CD8-positive, alpha-beta memory T cell (primary cell): ENCODE measurements around the gene IQCK. TPM values are rescaled to one million over a fixed set of nuclear protein-coding genes. Genes with fewer than 3 reads are reported as not detected.

Experiments
- CTCF ChIA-PET: fragments of 350-600 bp; sonication (Branson Sonifier 250); formaldehyde crosslinking; loops from one replicate; lab custom pipeline; 2021; ENCODE audit warnings: antibody characterized with exemption; lab: Charles Lee
- POLR2A ChIA-PET: fragments of 350-600 bp; sonication (Branson Sonifier 250); formaldehyde crosslinking; loops from one replicate; lab custom pipeline; 2021; ENCODE audit warnings: antibody characterized with exemption; lab: Charles Lee
- DNase-seq, 5 donors: peaks; one replicate each; pipeline versions ENCODE4 v3.0.0 to v3.0.0-alpha.2; 2020 to 2022; ENCODE audit warnings: mixed read lengths in 1 of 5
- H3K27ac ChIP-seq: one replicate; pipeline ENCODE4 v1.7.0; 2013; ENCODE audit warnings: low read depth, mild to moderate bottlenecking, low read length, moderate library complexity
- H3K27me3 ChIP-seq: 2 replicates; pipeline ENCODE4 v1.7.0; 2013; ENCODE audit warnings: low read length, mild to moderate bottlenecking; ENCODE audit not compliant: insufficient read depth, poor library complexity, severe bottlenecking
- H3K36me3 ChIP-seq: 2 replicates; pipeline ENCODE4 v1.7.0; 2013; ENCODE audit warnings: mild to moderate bottlenecking, low read length, moderate library complexity; ENCODE audit not compliant: insufficient read depth
- H3K4me1 ChIP-seq: 2 replicates; pipeline ENCODE4 v1.7.0; 2013; ENCODE audit warnings: mild to moderate bottlenecking, low read length, moderate library complexity; ENCODE audit not compliant: insufficient read depth
- H3K4me3 ChIP-seq: 2 replicates; pipeline ENCODE4 v1.7.0; 2013; ENCODE audit warnings: mild to moderate bottlenecking, low read length
- H3K9me3 ChIP-seq: 2 replicates; pipeline ENCODE4 v1.7.0; 2013; ENCODE audit warnings: mild to moderate bottlenecking, low read length
- H3K27ac Mint-ChIP-seq, 8 donors: one replicate each; pipeline ENCODE4 v1.8.0; 2020 to 2021; ENCODE audit warnings: mixed read lengths in 8 of 8, mild to moderate bottlenecking in 6 of 8, inconsistent platforms in 3 of 8, moderate library complexity in 3 of 8
- H3K27me3 Mint-ChIP-seq, 2 donors: one replicate each; pipeline ENCODE4 v1.8.0; 2020 to 2021; ENCODE audit warnings: mixed read lengths in 2 of 2, mild to moderate bottlenecking in 1 of 2, moderate library complexity in 1 of 2
- H3K36me3 Mint-ChIP-seq, 3 donors: one replicate each; pipeline ENCODE4 v1.8.0; 2020 to 2021; ENCODE audit warnings: mixed read lengths in 3 of 3, inconsistent platforms in 1 of 3, mild to moderate bottlenecking in 1 of 3
- H3K4me1 Mint-ChIP-seq, 3 donors: one replicate each; pipeline ENCODE4 v1.8.0; 2020 to 2021; ENCODE audit warnings: mixed read lengths in 3 of 3, inconsistent platforms in 1 of 3, mild to moderate bottlenecking in 1 of 3
- H3K4me3 Mint-ChIP-seq, 7 donors: one replicate each; pipeline ENCODE4 v1.8.0; 2020 to 2021; ENCODE audit warnings: mixed read lengths in 7 of 7, mild to moderate bottlenecking in 6 of 7, moderate library complexity in 4 of 7, inconsistent platforms in 2 of 7
- H3K9me3 Mint-ChIP-seq, 5 donors: one replicate each; pipeline ENCODE4 v1.8.0; 2020 to 2022; ENCODE audit warnings: mixed read lengths in 5 of 5, mild to moderate bottlenecking in 3 of 5, moderate library complexity in 2 of 5, inconsistent platforms in 1 of 5
- polyA plus RNA-seq: library from polyadenylated mRNA; unstranded; fragments of 300-500 nt; fragmentation: Illumina TruSeq; gene quantifications from one replicate; pipeline ENCODE4 v1.2.3, GENCODE V29; 2021
- total RNA-seq, 2 experiments: library from RNA; stranded (reverse); gene quantifications; one replicate each; pipeline ENCODE4 v1.2.3, GENCODE V29; 2021

The IQCK gene
- total and polyA plus RNA-seq, 3 experiments from 2014 or later, result 1.9 to 3.8 (median 2.6) TPM

GRCh38 chr16:19766554-19766884 lies 48.4 kb downstream of the IQCK start:
- Mint-ChIP-seq H3K4me1 (no peaks in the 10 kb centered on the region), H3K4me3 (no peak overlapping the region), H3K27me3 (no peaks in the 10 kb centered on the region), H3K27ac (no peak overlapping the region), H3K9me3 (peaks cover 0 to 11% (median 0%) of the 10 kb centered on the region in 5 donors), H3K36me3 (peaks cover 0 to 11% (median 0%) of the 10 kb centered on the region in 3 donors)
- no peaks in the 10 kb centered on the region for H3K9me3 ChIP-seq
- ChIA-PET POLR2A (no interaction called here), CTCF (interaction anchor here (0.8 kb wide), 1 partner anchor 87 kb away, joined by 3 read pairs; no protein-coding TSS in a partner anchor)
- no peaks in the 10 kb centered on the region for H3K4me1 ChIP-seq
- H3K4me3 ChIP-seq, result no peak overlapping the region
- H3K27me3 ChIP-seq, result no peaks in the 10 kb centered on the region
- no peak for DNase-seq
- no peak overlapping the region for H3K27ac ChIP-seq
- H3K36me3 ChIP-seq, result no peaks in the 10 kb centered on the region

- Mint-ChIP-seq H3K4me1 (no peaks in the 10 kb centered on the region), H3K36me3 (peaks cover 0 to 11% (median 0%) of the 10 kb centered on the region in 3 donors), H3K4me3 (no peak overlapping the region), H3K9me3 (peaks cover 0 to 11% (median 0%) of the 10 kb centered on the region in 5 donors), H3K27me3 (no peaks in the 10 kb centered on the region), H3K27ac (no peak overlapping the region)
- no peak overlapping the region for H3K4me3 ChIP-seq
- no peaks in the 10 kb centered on the region for H3K27me3 ChIP-seq
- DNase-seq, result no peak
- H3K9me3 ChIP-seq, result no peaks in the 10 kb centered on the region
- ChIA-PET CTCF (no interaction called here), POLR2A (no interaction called here)
- no peaks in the 10 kb centered on the region for H3K36me3 ChIP-seq
- H3K4me1 ChIP-seq, result no peaks in the 10 kb centered on the region
- H3K27ac ChIP-seq, result no peak overlapping the region
Observed at GRCh38 chr16:19766988-19767387, 48.9 kb downstream of the IQCK start.

- Mint-ChIP-seq H3K36me3 (peaks cover 0 to 11% (median 0%) of the 10 kb centered on the region in 3 donors), H3K4me3 (no peak overlapping the region), H3K4me1 (no peaks in the 10 kb centered on the region), H3K27me3 (no peaks in the 10 kb centered on the region), H3K27ac (no peak overlapping the region), H3K9me3 (peaks cover 0 to 11% (median 0%) of the 10 kb centered on the region in 5 donors)
- no peak overlapping the region for H3K27ac ChIP-seq
- H3K27me3 ChIP-seq, result no peaks in the 10 kb centered on the region
- POLR2A ChIA-PET, result no interaction called here
- no peaks in the 10 kb centered on the region for H3K4me1 ChIP-seq
- no peak for DNase-seq
- no peak overlapping the region for H3K4me3 ChIP-seq
- CTCF ChIA-PET, result no interaction called here
- H3K9me3 ChIP-seq, result no peaks in the 10 kb centered on the region
- no peaks in the 10 kb centered on the region for H3K36me3 ChIP-seq
Observed at GRCh38 chr16:19767497-19767896, 49.4 kb downstream of the IQCK start.

- Mint-ChIP-seq H3K4me3 (no peak overlapping the region), H3K4me1 (no peaks in the 10 kb centered on the region), H3K27me3 (no peaks in the 10 kb centered on the region), H3K36me3 (peaks cover 0 to 11% (median 0%) of the 10 kb centered on the region in 3 donors), H3K9me3 (peaks cover 0 to 11% (median 0%) of the 10 kb centered on the region in 5 donors), H3K27ac (no peak overlapping the region)
- DNase-seq, result no peak
- ChIA-PET CTCF (no interaction called here), POLR2A (no interaction called here)
- no peaks in the 10 kb centered on the region for H3K4me1 ChIP-seq
- no peaks in the 10 kb centered on the region for H3K36me3 ChIP-seq
- H3K27ac ChIP-seq, result no peak overlapping the region
- no peaks in the 10 kb centered on the region for H3K27me3 ChIP-seq
- no peak overlapping the region for H3K4me3 ChIP-seq
- H3K9me3 ChIP-seq, result no peaks in the 10 kb centered on the region
Observed at GRCh38 chr16:19769239-19769638, 51.2 kb downstream of the IQCK start.

- H3K4me1 ChIP-seq, result no peaks in the 10 kb centered on the region
- no peaks in the 10 kb centered on the region for H3K36me3 ChIP-seq
- no peak overlapping the region for H3K27ac Mint-ChIP-seq
- peaks cover 0 to 11% (median 0%) of the 10 kb centered on the region in 3 donors for H3K36me3 Mint-ChIP-seq
- ChIA-PET CTCF (no interaction called here), POLR2A (no interaction called here)
- H3K27ac ChIP-seq, result no peak overlapping the region
- no peaks in the 10 kb centered on the region for H3K4me1 Mint-ChIP-seq
- no peaks in the 10 kb centered on the region for H3K27me3 ChIP-seq
- H3K27me3 Mint-ChIP-seq, result no peaks in the 10 kb centered on the region
- H3K4me3 Mint-ChIP-seq, result no peak overlapping the region
- no peaks in the 10 kb centered on the region for H3K9me3 ChIP-seq
- DNase-seq, result no peak
- peaks cover 0 to 11% (median 0%) of the 10 kb centered on the region in 5 donors for H3K9me3 Mint-ChIP-seq
- no peak overlapping the region for H3K4me3 ChIP-seq
Observed at GRCh38 chr16:19771040-19771439, 53.0 kb downstream of the IQCK start.

- Mint-ChIP-seq H3K27me3 (no peaks in the 10 kb centered on the region), H3K4me3 (no peak overlapping the region), H3K4me1 (no peaks in the 10 kb centered on the region), H3K36me3 (peaks cover 0 to 11% (median 0%) of the 10 kb centered on the region in 3 donors), H3K27ac (no peak overlapping the region), H3K9me3 (peaks cover 0 to 11% (median 0%) of the 10 kb centered on the region in 5 donors)
- H3K4me1 ChIP-seq, result no peaks in the 10 kb centered on the region
- H3K4me3 ChIP-seq, result no peak overlapping the region
- H3K27ac ChIP-seq, result no peak overlapping the region
- H3K36me3 ChIP-seq, result no peaks in the 10 kb centered on the region
- no peaks in the 10 kb centered on the region for H3K9me3 ChIP-seq
- ChIA-PET CTCF (no interaction called here), POLR2A (no interaction called here)
- H3K27me3 ChIP-seq, result no peaks in the 10 kb centered on the region
- no peak for DNase-seq
Observed at GRCh38 chr16:19771796-19772195, 53.7 kb downstream of the IQCK start.

GRCh38 chr16:19774024-19774423 lies 56.0 kb downstream of the IQCK start:
- Histone ChIP-seq H3K4me3 (no peak overlapping the region), H3K36me3 (no peaks in the 10 kb centered on the region), H3K9me3 (no peaks in the 10 kb centered on the region), H3K4me1 (no peaks in the 10 kb centered on the region), H3K27ac (no peak overlapping the region), H3K27me3 (no peaks in the 10 kb centered on the region)
- Mint-ChIP-seq H3K27me3 (no peaks in the 10 kb centered on the region), H3K4me3 (no peak overlapping the region), H3K36me3 (peaks cover 0 to 6% (median 0%) of the 10 kb centered on the region in 3 donors), H3K4me1 (no peaks in the 10 kb centered on the region), H3K9me3 (peaks cover 0 to 8% (median 0%) of the 10 kb centered on the region in 5 donors), H3K27ac (no peak overlapping the region)
- no peak for DNase-seq
- POLR2A ChIA-PET, result no interaction called here
- CTCF ChIA-PET, result no interaction called here

- Histone ChIP-seq H3K9me3 (no peaks in the 10 kb centered on the region), H3K27ac (no peak overlapping the region), H3K4me3 (no peak overlapping the region), H3K27me3 (no peaks in the 10 kb centered on the region), H3K4me1 (no peaks in the 10 kb centered on the region), H3K36me3 (no peaks in the 10 kb centered on the region)
- Mint-ChIP-seq H3K9me3 (no peaks in the 10 kb centered on the region), H3K4me3 (no peak overlapping the region), H3K27ac (no peak overlapping the region), H3K4me1 (no peaks in the 10 kb centered on the region), H3K36me3 (no peaks in the 10 kb centered on the region), H3K27me3 (no peaks in the 10 kb centered on the region)
- no peak for DNase-seq
- POLR2A ChIA-PET, result no interaction called here
- CTCF ChIA-PET, result interaction anchor here (0.7 kb wide), 1 partner anchor 536 kb away, joined by 3 read pairs; no protein-coding TSS in a partner anchor
Observed at GRCh38 chr16:19776147-19776546, 58.1 kb downstream of the IQCK start.
